GM12892 (cell line): ENCODE measurements around the gene SCAF11.

Source experiments
- POLR2A ChIP-seq: IDR thresholded peaks from 2 replicates; pipeline ENCODE4 v1.6.1; 2011; ENCODE audit warnings: low read depth, low read length, control low read depth
- POLR2AphosphoS5 ChIP-seq: IDR thresholded peaks from 2 replicates; pipeline ENCODE4 v1.6.1; 2011; ENCODE audit warnings: low read depth, low read length, control low read depth
- TAF1 ChIP-seq: IDR thresholded peaks from 2 replicates; pipeline ENCODE4 v1.6.1; 2011; ENCODE audit warnings: low read depth, mild to moderate bottlenecking, control low read depth, low read length, borderline replicate concordance

DNA sequence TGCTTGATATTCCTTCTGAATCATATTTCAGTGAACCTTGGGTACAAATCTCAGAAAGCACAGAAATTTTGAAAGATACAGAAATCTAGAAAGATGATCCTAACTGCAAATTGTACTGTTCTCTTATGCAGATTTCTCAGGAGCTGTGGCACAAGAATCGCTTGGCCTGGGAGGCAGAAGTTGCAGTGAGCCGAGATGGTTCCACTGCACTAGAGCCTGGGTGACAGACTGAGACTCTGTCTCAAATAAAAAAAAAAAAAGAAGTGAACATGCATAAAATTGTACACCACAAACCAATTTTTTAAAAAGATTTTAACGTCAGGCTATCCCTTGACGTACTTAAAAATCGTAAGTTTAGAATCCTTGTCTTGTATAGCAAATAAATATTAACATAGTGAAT lies 31.3 kb downstream of the SCAF11 start:
- no peak for TF ChIP-seq POLR2AphosphoS5
- TF ChIP-seq POLR2A: no peak
- no peak for TF ChIP-seq TAF1
